Measurements from ENCODE around the gene ASF1A. TPM values are rescaled to one million over a fixed set of nuclear protein-coding genes. Genes with fewer than 3 reads are reported as not detected.

ASF1A gene
- total RNA-seq, result 10 to 100 TPM in 1 of 4 donors, 1 to 10 TPM in 1, under 1 TPM in 1, not detected in 1; 0.20 to 10.4 (median 9.7) TPM

- 0% methylated on average over 6 to 41 of the region's 51 CpGs for WGBS, 2 donors (ENCODE audit: low coverage in 1 of 2)
- no peaks in the 10 kb centered on the region for H3K9me3 ChIP-seq
- no peaks in the 10 kb centered on the region for H3K36me3 ChIP-seq
- H3K4me1 ChIP-seq, result peaks cover 5 to 49% (median 16%) of the 10 kb centered on the region in 4 donors
- H3K27me3 ChIP-seq, result no peaks in the 10 kb centered on the region
- peak; percentile 97 for DNase-seq
- H3K4me3 ChIP-seq, result peak within 1 kb of the TSS; percentile 68 to 92 (median 88)
- intact Hi-C loops (cut with DNase I; ENCODE audit: low total_unique reads), result loop anchor here (5.0 kb wide), 1 partner anchor 183 kb away; the partner anchor contains the start of gene FAM184A
- peak within 1 kb of the TSS; percentile 96 to 98 (median 98) for H3K27ac ChIP-seq
- in situ Hi-C loops (cut with MboI; ENCODE audit: low pct_ligation_motif_present in 1 of 4, low pct_unique_long_range_greater_than_20kb in 1 of 4, low sequenced_read_pairs in 3 of 4), result no loop called here
- TF ChIP-seq POLR2A (IDR thresholded peaks at IDR 0.05), result peak; percentile 80
- TF ChIP-seq, protein P1, sequence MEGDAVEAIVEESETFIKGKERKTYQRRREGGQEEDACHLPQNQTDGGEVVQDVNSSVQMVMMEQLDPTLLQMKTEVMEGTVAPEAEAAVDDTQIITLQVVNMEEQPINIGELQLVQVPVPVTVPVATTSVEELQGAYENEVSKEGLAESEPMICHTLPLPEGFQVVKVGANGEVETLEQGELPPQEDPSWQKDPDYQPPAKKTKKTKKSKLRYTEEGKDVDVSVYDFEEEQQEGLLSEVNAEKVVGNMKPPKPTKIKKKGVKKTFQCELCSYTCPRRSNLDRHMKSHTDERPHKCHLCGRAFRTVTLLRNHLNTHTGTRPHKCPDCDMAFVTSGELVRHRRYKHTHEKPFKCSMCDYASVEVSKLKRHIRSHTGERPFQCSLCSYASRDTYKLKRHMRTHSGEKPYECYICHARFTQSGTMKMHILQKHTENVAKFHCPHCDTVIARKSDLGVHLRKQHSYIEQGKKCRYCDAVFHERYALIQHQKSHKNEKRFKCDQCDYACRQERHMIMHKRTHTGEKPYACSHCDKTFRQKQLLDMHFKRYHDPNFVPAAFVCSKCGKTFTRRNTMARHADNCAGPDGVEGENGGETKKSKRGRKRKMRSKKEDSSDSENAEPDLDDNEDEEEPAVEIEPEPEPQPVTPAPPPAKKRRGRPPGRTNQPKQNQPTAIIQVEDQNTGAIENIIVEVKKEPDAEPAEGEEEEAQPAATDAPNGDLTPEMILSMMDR (IDR thresholded peaks at IDR 0.05), result peak; percentile 26 to 64 (median 46)
- peak; percentile 85 to 92 (median 88) for TF ChIP-seq POLR2AphosphoS5 (IDR thresholded peaks at IDR 0.05)
- TF ChIP-seq EP300 (IDR thresholded peaks at IDR 0.05; ENCODE audit: low read depth), result no peak
These were observed at the start of gene ASF1A for GRCh38 chr6:118893807-118894424. ASF1A (plus strand) TSS chr6:118894152; CDS start chr6:118894414, 262 bp downstream.

DNA sequence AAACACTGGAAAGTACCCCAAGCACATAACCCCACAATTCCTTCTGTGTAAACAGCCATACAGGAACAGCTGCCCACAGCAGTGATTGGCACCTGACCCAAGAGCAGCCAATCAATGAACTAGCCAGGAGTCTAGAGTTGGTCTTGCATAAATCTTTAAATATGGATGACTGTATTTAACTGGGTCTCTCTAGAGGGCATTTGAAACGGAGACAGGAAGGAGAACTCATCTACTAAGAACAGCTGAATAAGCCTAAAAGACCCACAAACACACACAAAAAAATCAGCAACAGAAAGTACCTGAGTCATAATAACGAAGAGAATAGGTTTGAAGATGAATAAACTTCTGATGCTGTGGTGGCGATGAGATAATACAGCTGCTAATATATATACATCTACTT is 49.0 kb upstream of the ASF1A start:
- Histone ChIP-seq H3K4me1 (peaks cover 0 to 7% (median 0%) of the 10 kb centered on the region in 4 donors), H3K9me3 (no peaks in the 10 kb centered on the region), H3K27me3 (no peaks in the 10 kb centered on the region), H3K4me3 (no peak overlapping the region), H3K36me3 (no peaks in the 10 kb centered on the region), H3K27ac (no peak overlapping the region)
- in situ Hi-C loops (cut with MboI; ENCODE audit: low pct_ligation_motif_present in 1 of 4, low pct_unique_long_range_greater_than_20kb in 1 of 4, low sequenced_read_pairs in 3 of 4) (no loop called here), intact Hi-C loops (cut with DNase I; ENCODE audit: low total_unique reads) (no loop called here)
- DNase-seq, result no peak
- WGBS, 2 donors (ENCODE audit: low coverage in 1 of 2), result 51 to 79% methylated on average over 3 of the region's 3 CpGs
- TF ChIP-seq POLR2A (IDR thresholded peaks at IDR 0.05) (no peak), EP300 (IDR thresholded peaks at IDR 0.05; ENCODE audit: low read depth) (no peak), POLR2AphosphoS5 (IDR thresholded peaks at IDR 0.05) (no peak)
- TF ChIP-seq, protein P1 (IDR thresholded peaks at IDR 0.05), result no peak

GRCh38 chr6:118853408-118853807 is 40.5 kb upstream of the ASF1A start:
- 93 to 97% methylated on average over 5 of the region's 5 CpGs for WGBS, 2 donors (ENCODE audit: low coverage in 1 of 2)
- peaks cover 0 to 5% (median 0%) of the 10 kb centered on the region in 4 donors for H3K36me3 ChIP-seq
- no peak overlapping the region for H3K4me3 ChIP-seq
- no peak overlapping the region for H3K27ac ChIP-seq
- intact Hi-C loops (cut with DNase I; ENCODE audit: low total_unique reads) (no loop called here), in situ Hi-C loops (cut with MboI; ENCODE audit: low pct_ligation_motif_present in 1 of 4, low pct_unique_long_range_greater_than_20kb in 1 of 4, low sequenced_read_pairs in 3 of 4) (no loop called here)
- TF ChIP-seq EP300 (IDR thresholded peaks at IDR 0.05; ENCODE audit: low read depth), result no peak
- no peak for TF ChIP-seq POLR2A (IDR thresholded peaks at IDR 0.05)
- TF ChIP-seq, protein P1 (IDR thresholded peaks at IDR 0.05), result no peak
- TF ChIP-seq POLR2AphosphoS5 (IDR thresholded peaks at IDR 0.05), result no peak
- no peaks in the 10 kb centered on the region for H3K9me3 ChIP-seq
- H3K4me1 ChIP-seq, result no peaks in the 10 kb centered on the region
- no peak for DNase-seq
- H3K27me3 ChIP-seq, result no peaks in the 10 kb centered on the region

DNA sequence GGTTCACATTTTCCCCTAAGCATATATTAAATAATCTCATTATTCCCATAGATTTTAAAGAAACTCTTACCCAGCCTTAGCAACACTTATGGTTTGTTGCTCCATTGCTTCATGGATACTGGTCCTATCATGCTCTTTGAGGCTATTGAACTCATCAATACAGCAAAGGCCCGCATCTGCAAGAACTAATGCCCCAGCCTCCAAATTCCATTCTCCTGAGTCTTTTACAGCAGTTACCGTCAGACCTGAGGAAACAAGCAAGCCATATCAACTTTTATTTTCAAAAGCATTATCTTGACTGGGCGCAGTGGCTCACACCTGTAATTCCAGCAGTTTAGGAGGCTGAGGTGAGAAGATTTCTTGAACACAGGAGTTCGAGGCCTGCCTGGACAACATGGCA is 37.7 kb upstream of the ASF1A start:
- intact Hi-C loops (cut with DNase I; ENCODE audit: low total_unique reads) (no loop called here), in situ Hi-C loops (cut with MboI; ENCODE audit: low pct_ligation_motif_present in 1 of 4, low pct_unique_long_range_greater_than_20kb in 1 of 4, low sequenced_read_pairs in 3 of 4) (no loop called here)
- 92 to 100% methylated on average over 3 to 4 of the region's 4 CpGs for WGBS, 2 donors (ENCODE audit: low coverage in 1 of 2)
- no peaks in the 10 kb centered on the region for H3K4me1 ChIP-seq
- TF ChIP-seq, protein P1 (IDR thresholded peaks at IDR 0.05), result no peak
- no peak for TF ChIP-seq POLR2A (IDR thresholded peaks at IDR 0.05)
- no peak for TF ChIP-seq POLR2AphosphoS5 (IDR thresholded peaks at IDR 0.05)
- TF ChIP-seq EP300 (IDR thresholded peaks at IDR 0.05; ENCODE audit: low read depth), result no peak
- no peaks in the 10 kb centered on the region for H3K9me3 ChIP-seq
- no peak overlapping the region for H3K27ac ChIP-seq
- no peak overlapping the region for H3K4me3 ChIP-seq
- H3K27me3 ChIP-seq, result no peaks in the 10 kb centered on the region
- DNase-seq, result no peak
- peaks cover 0 to 5% (median 0%) of the 10 kb centered on the region in 4 donors for H3K36me3 ChIP-seq

Measured in transverse colon (tissue), 4 donors.